Activated CD4-positive, alpha-beta T cell treated with anti-CD3 and anti-CD28 coated beads for 24 hours (primary cell): ENCODE results near the gene MOCOS.

Source experiments
- DNase-seq, 2 donors: peaks; one replicate each; pipeline ENCODE4 v3.0.0-alpha.2; 2020; ENCODE audit warnings: low read depth in 2 of 2

MOCOS gene

DNA sequence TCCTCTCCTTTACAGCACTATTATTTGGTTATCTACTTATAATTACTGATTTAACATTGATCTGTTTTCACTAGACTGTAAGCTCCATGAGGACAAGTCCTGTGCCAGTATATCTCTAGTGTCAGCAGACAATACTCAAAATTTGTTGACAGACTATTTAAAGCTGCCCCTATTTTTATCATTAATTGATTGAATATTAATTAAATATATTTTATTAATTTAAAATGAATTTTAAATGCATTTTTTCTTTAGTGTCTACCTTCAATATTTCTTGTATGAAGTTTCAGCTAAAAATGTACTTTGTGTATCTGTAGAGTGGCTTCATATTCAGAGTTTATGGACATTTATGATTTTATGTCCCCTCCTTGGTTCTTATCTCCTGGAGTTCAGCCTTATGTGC, 83.9 kb downstream of the MOCOS start:
- DNase-seq = no peak

DNA sequence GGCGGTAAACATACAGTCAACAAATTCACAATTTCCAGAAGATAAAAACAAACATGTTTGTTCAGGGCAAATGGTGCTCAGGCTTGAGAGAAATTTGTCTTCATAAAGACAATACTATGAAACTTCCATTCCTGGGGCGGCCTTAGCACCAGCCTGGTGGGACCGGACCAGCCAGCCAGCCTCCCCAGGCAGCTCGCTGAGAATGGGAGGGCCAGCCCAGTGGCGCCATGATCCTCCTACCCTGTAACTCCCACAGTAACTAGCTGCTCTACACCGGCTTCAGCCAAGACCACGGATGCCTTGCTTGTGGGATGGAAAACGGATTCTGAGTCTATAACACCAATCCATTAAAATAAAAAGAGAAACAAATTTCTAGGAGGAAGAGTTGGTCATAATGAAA, 86.0 kb downstream of the MOCOS start:
- DNase-seq = no peak

DNA sequence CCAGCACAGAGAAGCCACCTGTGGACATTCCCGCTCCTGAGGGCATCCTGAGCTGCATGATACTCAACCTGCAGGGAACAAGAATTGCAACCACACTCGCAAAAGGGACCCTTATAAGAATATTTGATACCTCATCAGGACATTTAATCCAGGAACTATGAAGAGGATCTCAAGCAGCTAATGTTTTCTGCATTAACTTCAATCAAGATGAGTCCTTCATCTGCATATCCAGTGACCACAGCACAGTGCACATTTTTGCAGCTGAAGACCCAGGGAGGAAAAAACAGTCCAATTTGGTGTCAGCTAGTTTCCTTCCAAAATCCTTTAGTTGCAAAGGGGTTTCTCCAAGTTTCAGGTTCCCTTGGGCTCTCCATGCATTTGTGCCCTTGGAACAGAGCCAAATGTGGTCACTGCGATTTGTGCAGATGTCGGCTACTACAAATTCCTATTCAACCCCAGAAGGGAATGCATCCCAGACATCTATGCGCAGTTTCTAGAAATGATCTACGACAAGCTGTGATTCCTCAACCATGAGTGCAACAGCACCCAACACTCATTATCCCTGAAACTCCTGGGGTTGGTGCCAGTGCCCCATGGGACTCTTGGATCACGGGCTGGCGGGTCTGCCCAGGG, 86.9 kb downstream of the MOCOS start:
- DNase-seq = no peak

DNA sequence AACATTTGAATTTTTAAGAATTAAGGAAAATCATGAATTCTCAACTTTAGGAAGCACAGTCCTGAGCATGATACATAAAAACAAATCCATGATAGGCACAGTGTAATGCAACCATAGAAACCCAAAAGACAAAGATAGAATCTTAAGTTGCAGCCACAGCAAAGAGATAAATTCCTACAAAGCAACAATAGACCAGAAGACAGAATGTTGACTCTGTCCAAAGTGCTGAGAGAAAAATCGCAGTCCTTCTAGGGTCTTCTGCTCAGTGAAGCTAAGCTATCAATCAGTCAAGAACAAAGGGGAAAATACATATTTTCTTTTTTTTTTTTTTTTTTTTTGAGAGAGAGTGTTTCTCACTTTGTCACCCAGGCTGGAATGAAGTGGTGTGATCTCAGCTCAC, 88.3 kb downstream of the MOCOS start:
- no peak for DNase-seq

DNA sequence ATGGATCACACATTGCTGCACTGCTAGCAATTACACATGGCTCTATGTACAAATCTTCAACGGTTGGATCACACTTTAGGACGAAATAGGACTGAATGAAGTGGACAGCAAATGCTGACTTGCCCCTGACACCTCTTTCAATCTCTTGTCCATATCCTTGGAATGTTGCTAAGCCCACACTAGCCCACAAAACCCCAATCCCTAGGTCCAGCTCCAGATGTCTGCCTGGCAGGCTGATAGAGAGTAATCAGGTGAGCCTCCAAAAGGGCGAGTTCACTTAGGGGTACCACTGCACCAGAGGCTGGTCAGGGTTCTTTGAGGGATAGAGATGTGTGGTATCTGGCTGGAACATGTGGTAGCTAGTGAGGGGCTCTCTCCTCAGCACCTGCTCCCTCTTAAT, 91.7 kb downstream of the MOCOS start:
- DNase-seq = no peak

DNA sequence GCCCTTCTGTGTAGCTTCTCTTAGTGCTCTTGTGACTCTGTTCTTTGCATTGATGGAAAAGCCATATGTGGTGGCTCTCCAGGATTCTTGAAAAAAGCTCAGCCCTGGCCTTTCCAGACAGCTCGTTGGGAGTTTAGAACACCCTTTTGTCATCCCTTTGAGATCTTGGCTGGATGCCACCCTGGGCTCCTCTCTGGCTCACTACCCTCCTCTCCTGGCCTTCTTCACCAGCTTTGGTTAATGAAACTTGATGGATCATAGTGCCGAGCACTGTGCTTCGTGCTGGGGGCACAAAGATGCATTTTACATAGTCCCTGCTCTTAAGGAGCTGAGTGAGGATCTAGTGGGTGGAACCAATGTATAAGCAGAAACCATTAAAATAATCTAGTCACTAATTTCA, 94.6 kb downstream of the MOCOS start:
- no peak for DNase-seq

DNA sequence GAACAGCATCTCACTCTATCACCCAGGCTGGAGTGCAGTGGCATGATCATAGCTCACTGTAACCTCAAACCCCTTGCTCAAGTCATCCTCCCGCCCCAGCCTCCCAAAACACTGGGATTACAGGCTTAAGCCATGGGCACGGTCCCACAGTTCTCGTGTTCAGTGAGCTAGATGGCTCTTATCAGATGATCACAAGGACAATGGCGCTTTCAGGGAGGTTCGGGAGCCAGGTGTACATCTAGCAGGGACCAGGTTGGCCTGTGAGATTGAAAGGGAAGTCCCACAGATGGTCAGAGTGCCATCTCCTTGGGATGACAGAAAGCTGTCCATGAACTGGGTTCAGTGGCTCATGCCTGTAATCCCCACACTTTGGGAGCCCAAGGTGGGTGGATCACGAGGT, 96.2 kb downstream of the MOCOS start:
- no peak for DNase-seq

DNA sequence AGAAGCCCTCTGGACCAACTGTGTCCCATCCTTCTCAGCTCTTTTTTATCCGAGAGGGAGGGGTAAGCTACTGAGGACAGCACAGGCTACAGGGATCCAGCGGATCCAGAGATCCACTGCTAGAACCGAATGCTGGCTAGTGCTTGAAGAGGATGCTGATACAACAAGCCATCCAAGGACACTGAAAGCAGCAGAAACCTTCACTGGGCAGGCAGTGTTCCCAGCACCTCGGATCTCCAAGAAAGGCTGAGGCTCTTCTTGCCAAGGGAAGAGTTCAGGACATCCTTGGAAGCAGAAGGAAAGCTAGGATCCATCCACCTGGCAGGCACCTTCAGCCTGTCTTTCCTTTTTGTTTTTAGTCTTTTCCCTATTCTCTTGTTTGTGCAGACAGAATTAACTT, 97.0 kb downstream of the MOCOS start:
- no peak for DNase-seq

DNA sequence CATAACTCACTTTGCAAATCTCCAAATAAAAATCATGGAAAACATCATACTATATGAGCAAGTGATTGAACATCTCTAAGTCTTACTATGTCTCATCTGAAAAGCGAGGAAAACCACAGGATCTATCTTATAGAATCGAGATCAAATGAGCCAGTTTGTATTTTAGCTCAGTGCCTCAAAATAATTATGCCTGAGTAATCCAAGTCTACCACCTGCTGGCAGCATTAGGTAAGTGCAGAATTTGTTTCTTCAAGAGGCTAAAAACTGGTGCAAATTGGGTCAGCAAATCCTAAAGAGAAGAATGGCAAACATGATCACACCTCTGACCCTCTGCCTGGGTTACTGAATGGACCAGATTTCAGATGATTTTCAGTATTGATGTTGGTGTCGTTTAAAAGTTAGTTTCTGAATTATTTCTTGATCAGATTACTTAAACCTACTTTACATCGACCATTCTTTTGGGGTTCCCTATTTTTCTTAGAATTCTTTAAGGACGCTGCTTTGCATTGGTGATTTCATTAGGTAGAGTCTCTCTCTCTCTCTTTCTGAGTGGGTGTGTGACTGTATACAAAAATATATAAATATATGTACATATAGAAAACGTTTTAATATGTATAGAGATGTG, 97.5 kb downstream of the MOCOS start:
- peak in 1 of 2 donors; percentile 15 for DNase-seq

DNA sequence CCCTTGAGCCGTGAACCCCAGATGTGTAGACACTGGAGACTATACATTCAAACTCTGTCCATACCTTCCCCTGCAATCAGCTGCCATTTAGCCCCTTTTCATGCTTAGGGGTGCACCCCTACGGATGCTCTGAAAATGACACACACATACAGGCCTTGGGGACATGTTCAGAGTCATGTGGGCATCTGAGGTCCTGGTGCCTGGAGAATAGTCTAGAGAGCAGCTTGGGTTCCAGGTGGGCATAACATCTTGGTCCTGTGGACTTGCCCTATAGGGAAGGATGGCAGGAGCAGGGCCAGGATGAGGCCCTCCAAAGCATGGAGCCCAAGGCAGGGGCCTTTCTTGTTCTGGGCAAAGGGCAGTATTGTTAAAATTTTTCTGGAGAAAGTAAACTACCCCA, 100.4 kb downstream of the MOCOS start:
- no peak for DNase-seq

DNA sequence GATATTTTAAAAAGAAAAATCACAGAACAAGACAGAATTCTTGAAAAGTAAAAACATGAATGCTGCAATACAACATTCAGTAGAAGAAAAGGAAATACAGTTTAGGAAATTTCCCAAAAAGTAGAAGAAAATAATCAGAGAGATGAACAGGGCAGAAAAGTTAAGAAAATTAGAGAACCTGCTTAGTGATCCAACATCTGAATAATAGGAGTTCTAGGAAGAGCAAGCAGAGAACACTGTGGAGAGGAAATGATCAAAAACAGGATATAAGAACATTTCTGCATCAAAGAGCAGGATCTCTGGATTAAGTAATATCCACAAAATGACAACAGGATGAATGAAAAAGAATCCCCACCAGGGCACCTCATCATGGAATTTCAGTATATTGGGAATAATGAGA, 101.4 kb downstream of the MOCOS start:
- DNase-seq = no peak

DNA sequence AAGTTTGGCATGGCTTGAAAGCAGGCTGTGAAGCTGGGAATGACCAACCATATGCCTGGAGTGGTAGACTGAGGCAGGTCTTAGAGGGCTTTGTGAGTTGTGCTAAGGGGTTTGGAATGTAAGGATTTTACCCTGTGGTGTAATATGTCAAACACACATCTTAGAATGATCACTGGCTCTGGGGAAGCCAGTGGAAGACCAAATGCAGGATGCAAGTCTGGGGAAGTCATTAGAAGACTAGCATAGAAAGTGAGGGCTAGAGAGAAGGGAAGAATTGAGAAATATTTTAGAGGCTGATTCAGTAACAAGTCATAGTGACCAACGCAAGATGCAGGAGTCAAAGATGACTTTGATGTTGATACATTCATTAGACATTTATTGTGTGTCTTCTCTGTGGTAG, 106.7 kb downstream of the MOCOS start:
- no peak for DNase-seq

DNA sequence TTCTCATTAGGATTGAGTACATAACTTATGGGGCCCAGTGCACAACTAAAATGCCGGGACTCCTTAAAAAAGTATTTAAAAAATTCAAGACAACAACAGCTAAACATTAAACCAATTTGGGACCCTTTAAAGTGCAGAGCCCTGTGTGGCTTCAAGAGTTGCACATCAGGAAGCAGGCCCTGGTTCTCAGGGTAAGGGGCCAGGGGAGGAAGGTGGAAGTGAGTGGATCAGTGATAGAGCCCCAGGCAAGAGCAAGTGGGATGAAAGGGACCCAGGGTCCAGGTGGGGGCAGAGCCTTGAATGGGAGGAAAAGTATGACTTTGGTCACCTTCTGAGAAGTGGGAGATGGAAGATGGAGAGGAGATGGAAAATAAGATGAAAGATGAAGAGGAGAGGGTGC, 107.9 kb downstream of the MOCOS start:
- no peak for DNase-seq

DNA sequence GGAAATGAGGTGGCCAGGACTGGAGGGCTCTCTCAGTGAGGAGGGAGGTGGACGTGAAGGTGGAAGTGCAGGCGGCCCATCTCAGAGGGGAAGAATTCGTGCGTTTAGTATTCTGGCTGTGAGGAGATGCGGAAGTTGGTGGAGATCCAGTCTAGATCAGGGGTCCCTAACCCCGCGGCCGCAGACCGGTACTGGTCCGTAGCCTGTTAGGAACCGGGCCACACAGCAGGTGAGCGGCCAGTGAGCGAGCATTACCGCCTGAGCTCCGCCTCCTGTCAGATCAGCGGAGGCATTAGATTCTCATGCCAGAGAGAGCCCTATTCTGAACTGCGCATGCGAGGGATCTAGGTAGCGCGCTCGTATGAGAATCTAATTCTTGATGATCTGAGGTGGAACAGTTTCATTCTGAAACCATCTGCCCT, 108.6 kb downstream of the MOCOS start:
- no peak for DNase-seq

DNA sequence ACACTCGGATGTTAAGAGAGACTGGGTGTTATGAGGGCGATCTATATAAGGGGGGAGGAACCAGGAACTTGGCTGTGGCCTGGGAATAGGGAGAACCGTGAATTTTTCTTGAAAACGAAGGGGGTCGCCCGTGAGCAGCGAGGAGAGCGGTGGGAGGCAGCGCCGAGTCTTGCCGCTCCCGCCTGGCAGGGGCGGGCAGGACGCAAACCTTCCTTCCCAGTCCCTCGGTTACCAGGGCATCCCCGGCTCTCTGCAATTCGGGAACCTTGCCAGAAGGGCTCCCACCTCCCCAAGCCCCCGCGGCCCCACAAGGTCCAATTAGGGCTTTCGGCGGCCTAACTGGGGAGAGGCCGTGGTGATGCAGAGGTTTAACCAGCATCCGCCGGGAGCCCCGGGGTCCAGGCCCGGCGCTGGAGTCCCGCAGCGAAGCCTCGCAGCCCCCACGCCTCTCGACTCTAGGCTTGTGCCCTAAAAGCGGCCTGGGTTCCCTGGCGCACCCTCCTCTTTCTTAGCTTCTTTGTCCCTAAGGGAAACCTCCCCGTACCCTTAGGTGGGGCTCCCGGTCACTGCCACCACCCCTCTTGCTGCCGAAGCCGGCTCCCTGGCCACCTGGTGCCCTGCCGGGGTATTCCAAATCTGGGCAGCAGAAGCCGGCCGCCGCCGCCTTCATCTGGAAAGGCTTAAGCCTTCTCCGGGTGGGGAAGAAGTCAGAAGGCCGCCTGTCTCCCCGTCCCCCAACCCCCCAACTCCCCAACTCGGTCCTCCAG, 109.5 kb downstream of the MOCOS start:
- DNase-seq = no peak

DNA sequence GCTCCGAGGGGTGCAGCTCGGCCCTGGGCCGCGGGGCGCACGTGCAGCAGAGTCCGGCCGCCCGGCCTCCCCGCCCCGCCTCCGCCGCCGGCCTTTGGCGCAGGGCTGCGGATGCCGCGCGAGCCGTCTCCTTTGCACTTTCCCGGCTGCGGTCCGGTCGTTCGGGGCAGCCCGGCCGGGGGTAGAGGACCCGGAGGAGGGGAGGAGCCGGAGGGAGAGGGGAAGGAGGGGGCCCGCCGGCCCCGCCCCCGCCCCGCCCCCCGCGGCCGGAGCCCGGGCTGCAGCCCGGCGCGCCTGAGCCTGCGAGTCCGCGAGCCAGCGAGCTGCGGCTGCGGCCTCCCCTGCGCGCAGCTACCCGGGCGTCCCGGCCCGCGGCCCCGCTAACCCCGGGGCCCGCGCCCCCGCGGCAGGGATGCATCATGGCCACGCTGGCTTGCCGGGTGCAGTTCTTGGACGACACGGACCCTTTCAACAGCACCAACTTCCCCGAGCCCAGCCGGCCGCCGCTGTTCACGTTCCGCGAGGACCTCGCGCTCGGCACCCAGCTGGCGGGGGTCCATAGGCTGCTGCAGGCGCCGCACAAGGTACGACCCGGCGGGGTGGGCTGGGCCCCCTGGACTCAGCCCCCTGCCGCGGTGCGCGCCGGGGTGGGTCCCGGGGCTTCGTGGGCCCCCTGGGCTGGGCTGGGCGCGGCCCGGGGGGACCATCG, 110.3 kb downstream of the MOCOS start, which contains the start of gene FHOD3:
FHOD3 (plus strand) TSS at position 297 of the 709 bp plus-strand sequence; CDS start at position 420, 123 bp downstream.
- DNase-seq = no peak

DNA sequence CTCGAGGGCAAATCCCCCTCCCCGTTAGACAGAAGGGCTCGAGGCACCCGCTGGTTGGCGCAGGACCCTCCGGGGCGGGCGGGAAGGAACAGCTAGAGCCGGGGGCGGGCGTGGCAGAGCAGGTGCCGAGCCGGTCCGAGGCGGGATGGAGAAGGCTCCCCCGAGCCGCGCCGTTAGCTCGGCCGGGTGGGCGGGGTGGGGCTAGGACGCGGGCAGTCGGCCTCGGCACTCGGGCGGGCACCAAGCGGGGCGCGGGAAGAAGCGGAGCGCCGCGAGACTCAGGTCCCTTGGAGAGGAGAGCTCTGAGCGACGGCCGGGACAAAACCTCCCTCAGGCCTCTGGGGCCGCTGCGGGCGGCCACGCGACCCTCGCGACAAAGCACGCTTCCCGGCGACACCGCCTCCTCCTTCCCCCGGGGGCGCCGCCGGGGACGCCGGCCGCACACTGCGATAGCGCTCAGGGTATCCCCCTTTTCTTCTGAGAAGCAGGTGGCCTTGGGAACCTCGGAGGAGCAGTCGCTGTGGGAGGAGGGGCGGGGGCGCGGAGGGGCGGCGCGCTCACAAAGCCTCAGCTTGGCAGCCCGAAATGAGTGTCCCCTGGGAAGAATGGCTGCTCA, 110.9 kb downstream of the MOCOS start:
- no peak for DNase-seq

DNA sequence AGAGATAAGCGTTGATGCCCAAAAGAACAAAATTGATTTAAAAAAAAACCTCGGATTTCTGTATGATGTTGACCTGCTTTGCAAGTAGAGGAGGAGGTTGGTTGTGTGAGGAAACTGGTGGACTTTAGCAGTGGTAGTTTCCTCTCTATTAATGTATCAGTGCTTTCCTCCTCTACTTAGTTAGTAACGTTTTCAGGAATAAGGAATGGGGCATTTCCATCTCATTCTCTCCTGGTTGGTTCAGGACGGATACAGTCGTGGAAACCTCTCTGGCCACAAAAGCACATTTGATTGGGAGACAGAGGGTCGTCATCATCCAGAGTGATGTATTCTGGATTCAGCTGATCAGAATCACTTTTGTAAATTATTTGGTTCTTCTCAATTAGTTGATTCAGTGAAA, 111.7 kb downstream of the MOCOS start:
- DNase-seq = no peak

DNA sequence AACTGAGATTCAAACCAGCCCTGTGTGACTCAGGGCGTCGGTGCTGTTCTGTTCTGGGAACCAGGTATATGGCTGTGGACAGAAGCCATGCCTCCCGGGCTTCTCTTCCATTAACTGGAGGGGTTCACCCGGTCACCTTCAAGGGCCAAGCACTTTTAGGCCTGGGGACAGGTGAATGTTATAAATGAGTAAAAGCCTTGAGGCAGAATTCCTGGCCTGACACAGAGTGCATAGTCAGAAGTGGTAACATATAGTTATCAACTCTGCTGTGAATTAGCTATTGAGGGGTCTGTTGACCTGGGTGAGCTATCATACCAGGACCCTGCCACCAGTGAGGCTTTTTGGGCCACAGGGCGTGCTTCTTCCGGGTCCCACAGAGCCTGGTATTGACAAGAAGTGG, 112.9 kb downstream of the MOCOS start:
- no peak for DNase-seq

DNA sequence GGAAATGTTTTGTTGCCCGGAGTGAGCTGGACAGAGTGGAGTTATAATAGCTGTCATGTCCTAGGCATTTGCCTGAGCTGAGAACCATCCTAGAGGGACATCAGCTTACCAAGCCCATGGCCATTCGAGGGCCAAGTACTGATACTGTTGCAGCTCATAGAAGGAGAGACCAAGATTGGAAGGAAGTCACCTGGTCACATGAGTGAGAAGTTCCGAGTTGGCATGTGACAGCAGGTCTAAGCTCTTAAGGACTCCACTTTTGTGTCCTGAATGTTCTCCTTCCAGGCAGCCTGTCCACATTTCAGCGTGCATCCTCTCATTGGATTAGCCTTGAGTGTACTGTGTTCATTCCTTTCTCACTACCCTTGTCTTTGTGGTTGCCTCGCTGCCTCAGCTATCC, 114.6 kb downstream of the MOCOS start:
- no peak for DNase-seq

DNA sequence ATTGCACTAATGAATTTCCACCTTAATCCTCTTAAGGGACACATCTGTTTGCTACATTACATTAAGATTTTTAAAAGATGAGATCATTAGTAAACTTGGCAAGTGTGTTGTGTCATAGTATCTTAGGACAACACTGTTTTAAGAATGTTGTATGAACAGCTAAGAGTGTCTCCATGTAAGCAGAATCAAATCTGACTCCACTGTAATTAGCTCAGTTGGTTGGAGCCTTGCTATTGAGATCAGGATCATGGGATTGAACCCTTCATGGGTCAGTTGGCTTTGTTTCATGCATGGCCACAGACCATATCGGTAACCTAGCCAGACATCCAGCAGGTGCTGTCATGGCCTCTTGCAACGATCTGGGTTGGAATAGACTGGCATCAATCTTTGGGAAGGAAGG, 115.4 kb downstream of the MOCOS start:
- no peak for DNase-seq

DNA sequence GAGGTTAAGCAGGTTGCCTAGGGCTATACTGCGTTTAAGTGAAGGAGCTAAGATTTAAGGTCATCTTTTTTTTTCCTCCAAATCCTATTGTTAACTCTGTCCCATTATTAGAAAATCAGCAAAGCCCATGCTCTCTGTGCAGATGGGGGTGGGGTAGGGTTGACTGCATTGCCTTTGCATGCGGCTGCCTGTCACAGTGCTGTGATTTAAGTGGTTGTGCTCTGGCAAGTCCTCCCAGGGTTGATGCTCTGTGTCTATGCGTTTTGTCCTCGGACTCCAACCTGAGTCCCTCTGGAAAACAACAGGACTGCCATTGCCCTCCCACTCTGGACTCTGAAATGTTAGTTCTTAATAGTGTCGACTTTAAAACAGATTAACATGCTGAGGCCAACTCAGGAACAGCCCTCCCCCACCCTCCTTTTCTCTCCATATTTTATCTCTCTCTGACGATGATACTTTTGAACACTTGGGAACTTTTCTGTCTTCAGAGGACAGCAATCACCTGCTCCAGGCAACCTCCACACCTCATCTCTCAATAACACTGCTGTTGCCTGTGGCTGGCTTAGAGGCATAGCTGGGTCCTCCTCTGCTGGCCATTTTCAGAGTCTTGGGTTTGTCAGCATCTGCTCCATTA, 116.0 kb downstream of the MOCOS start:
- DNase-seq = no peak
